Measurements from ENCODE around the gene ABR.

The ABR gene

DNA sequence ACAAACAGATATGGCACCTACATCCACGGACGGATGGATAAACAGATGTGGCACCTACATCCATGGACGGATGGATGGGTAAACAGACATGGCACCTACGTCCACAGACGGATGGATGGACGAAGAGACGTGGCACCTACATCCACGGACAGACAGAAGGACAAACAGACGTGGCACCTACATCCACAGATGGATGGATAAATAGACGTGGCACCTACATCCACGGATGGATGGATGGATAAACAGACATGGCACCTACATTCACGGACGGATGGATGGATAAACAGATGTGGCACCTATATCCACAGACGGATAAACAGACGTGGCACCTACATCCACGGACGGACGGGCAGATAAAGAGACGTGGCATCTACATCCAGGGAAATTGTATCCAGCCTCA, 137.3 kb downstream of the ABR start:
- H2AFZ ChIP-seq (ENCODE audit: low read depth, low read length) = no peak overlapping the region
- H3K27me3 ChIP-seq (ENCODE audit: low read depth, low read length) = no peaks in the 10 kb centered on the region
- TF ChIP-seq CTCF (IDR thresholded peaks at IDR 0.05; ENCODE audit: low read depth, low read length) = no peak
- no peak for TF ChIP-seq EZH2phosphoT487 (IDR thresholded peaks at IDR 0.05; ENCODE audit: low read depth)

GRCh38 chr17:1041746-1042145, 138.0 kb downstream of the ABR start:
- Histone ChIP-seq H3K9ac (ENCODE audit: low read length) (no peak overlapping the region), H3K9me3 (ENCODE audit: insufficient read depth, low read length) (no peaks in the 10 kb centered on the region), H3K36me3 (replicated peaks; ENCODE audit: low read depth, low read length) (no peaks in the 10 kb centered on the region), H3K4me1 (ENCODE audit: low read length) (no peaks in the 10 kb centered on the region), H3K4me2 (ENCODE audit: low read length) (no peak overlapping the region), H3K27ac (ENCODE audit: low read length) (no peak overlapping the region), H3K27me3 (ENCODE audit: low read depth, low read length) (no peaks in the 10 kb centered on the region), H2AFZ (ENCODE audit: low read depth, low read length) (no peak overlapping the region), H3K4me3 (ENCODE audit: low read length) (no peak overlapping the region), H3K79me2 (ENCODE audit: low read length) (no peaks in the 10 kb centered on the region), H4K20me1 (ENCODE audit: insufficient read depth, low read length) (no peaks in the 10 kb centered on the region)
- no peak for TF ChIP-seq CTCF (IDR thresholded peaks at IDR 0.05; ENCODE audit: low read depth, low read length)
- TF ChIP-seq EZH2phosphoT487 (IDR thresholded peaks at IDR 0.05; ENCODE audit: low read depth) = no peak

More for the DNA sequence above, 137.3 kb downstream of the ABR start:
- Histone ChIP-seq H3K9me3 (ENCODE audit: insufficient read depth, low read length) (no peaks in the 10 kb centered on the region), H3K4me1 (ENCODE audit: low read length) (no peaks in the 10 kb centered on the region), H3K27ac (ENCODE audit: low read length) (no peak overlapping the region), H3K9ac (ENCODE audit: low read length) (no peak overlapping the region), H3K36me3 (replicated peaks; ENCODE audit: low read depth, low read length) (no peaks in the 10 kb centered on the region), H3K79me2 (ENCODE audit: low read length) (no peaks in the 10 kb centered on the region), H3K4me3 (ENCODE audit: low read length) (no peak overlapping the region), H4K20me1 (ENCODE audit: insufficient read depth, low read length) (no peaks in the 10 kb centered on the region), H3K4me2 (ENCODE audit: low read length) (no peak overlapping the region)

GRCh38 chr17:1040216-1040600, 139.6 kb downstream of the ABR start:
- Histone ChIP-seq H3K4me1 (ENCODE audit: low read length) (no peaks in the 10 kb centered on the region), H3K27ac (ENCODE audit: low read length) (no peak overlapping the region), H3K36me3 (replicated peaks; ENCODE audit: low read depth, low read length) (no peaks in the 10 kb centered on the region), H3K79me2 (ENCODE audit: low read length) (no peaks in the 10 kb centered on the region), H3K9ac (ENCODE audit: low read length) (no peak overlapping the region), H3K4me3 (ENCODE audit: low read length) (no peak overlapping the region), H3K27me3 (ENCODE audit: low read depth, low read length) (no peaks in the 10 kb centered on the region), H2AFZ (ENCODE audit: low read depth, low read length) (no peak overlapping the region), H3K9me3 (ENCODE audit: insufficient read depth, low read length) (no peaks in the 10 kb centered on the region), H4K20me1 (ENCODE audit: insufficient read depth, low read length) (no peaks in the 10 kb centered on the region), H3K4me2 (ENCODE audit: low read length) (no peak overlapping the region)
- TF ChIP-seq CTCF (IDR thresholded peaks at IDR 0.05; ENCODE audit: low read depth, low read length) = no peak
- TF ChIP-seq EZH2phosphoT487 (IDR thresholded peaks at IDR 0.05; ENCODE audit: low read depth) = no peak

DNA sequence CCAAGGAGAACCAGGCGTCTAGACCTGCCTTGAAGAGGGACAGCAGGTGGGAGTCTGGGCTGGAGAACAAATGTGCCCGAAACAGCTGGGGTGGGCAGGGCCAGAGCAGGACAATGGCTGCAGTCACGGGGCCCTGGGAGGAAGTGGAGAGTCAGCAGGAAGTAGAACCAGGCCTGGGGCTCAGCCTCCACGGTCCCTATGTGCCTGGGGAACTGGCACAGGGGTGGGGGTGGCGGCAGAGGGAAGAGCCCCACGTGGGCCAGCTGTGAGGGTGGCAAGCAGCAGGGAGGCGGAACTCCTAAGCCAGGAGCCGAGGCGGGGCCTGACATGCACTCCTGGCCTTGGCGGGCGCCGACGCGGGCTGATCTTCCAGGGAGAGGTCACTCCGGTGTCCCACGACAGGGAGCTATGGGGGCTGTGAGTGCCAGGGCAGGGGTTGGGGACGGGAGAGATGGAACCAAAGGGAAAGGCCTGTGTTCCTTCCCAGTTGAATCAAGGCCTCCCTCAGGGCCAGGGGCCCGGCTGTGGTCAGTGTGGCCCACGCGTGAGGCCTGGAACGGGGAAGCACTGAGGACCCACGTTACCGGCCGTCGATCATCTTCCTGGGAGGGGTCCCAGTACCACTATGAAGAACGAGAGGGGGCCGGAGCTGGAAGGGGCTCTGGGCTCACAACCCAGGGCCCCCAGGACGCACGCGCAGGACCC, 140.1 kb downstream of the ABR start:
- no peaks in the 10 kb centered on the region for H3K27me3 ChIP-seq (ENCODE audit: low read depth, low read length)
- H2AFZ ChIP-seq (ENCODE audit: low read depth, low read length) = no peak overlapping the region
- no peak overlapping the region for H3K27ac ChIP-seq (ENCODE audit: low read length)
- H3K4me3 ChIP-seq (ENCODE audit: low read length) = no peak overlapping the region
- no peaks in the 10 kb centered on the region for H3K4me1 ChIP-seq (ENCODE audit: low read length)
- no peak overlapping the region for H3K9ac ChIP-seq (ENCODE audit: low read length)
- no peaks in the 10 kb centered on the region for H3K36me3 ChIP-seq (replicated peaks; ENCODE audit: low read depth, low read length)
- H4K20me1 ChIP-seq (ENCODE audit: insufficient read depth, low read length) = no peaks in the 10 kb centered on the region
- H3K4me2 ChIP-seq (ENCODE audit: low read length) = no peak overlapping the region
- TF ChIP-seq CTCF (IDR thresholded peaks at IDR 0.05; ENCODE audit: low read depth, low read length) (no peak), EZH2phosphoT487 (IDR thresholded peaks at IDR 0.05; ENCODE audit: low read depth) (no peak)
- no peaks in the 10 kb centered on the region for H3K79me2 ChIP-seq (ENCODE audit: low read length)
- no peaks in the 10 kb centered on the region for H3K9me3 ChIP-seq (ENCODE audit: insufficient read depth, low read length)

Data from OCI-LY3 (cell line).